H1 (cell line): ENCODE data around the gene CEP76. TPM values are rescaled to one million over a fixed set of nuclear protein-coding genes. Genes with fewer than 3 reads are reported as not detected.

Experiments used
- BACH1 ChIP-seq: IDR thresholded peaks from 2 replicates; pipeline ENCODE4 v1.6.1; 2012; ENCODE audit warnings: low read length, improper control_type of control experiment
- CBX8 ChIP-seq: fragments of 300-800, 300-1000 bp; sonication (generic); IDR thresholded peaks from 2 replicates; pipeline ENCODE4 v1.7.1; 2016; ENCODE audit warnings: low read depth, low read length, borderline replicate concordance
- CEBPB ChIP-seq: IDR thresholded peaks from 2 replicates; pipeline ENCODE4 v1.6.1; 2012; ENCODE audit warnings: low read depth, low read length
- PHF8 ChIP-seq: fragments of 200-600 bp; sonication (generic); conservative IDR thresholded peaks from 2 replicates; pipeline ENCODE4 v1.7.1; 2012; ENCODE audit warnings: low read depth, mild to moderate bottlenecking, inconsistent platforms, low read length, moderate library complexity
- RBBP5 ChIP-seq: IDR thresholded peaks from 2 replicates; pipeline ENCODE4 v1.7.1; 2012; ENCODE audit warnings: low read depth, mild to moderate bottlenecking, inconsistent platforms, low read length, moderate library complexity, borderline replicate concordance
- SIRT6 ChIP-seq: IDR thresholded peaks from one replicate; pipeline ENCODE4 v1.7.1; 2012; ENCODE audit warnings: low read length, inconsistent platforms
- polyA plus RNA-seq, 7 experiments: library from polyadenylated mRNA; depleted of rRNA in 3 of 7; stranded (reverse) in 5 of 7; unstranded in 2 of 7; fragments of >200 nt in 5 of 7; fragments of 200-250 nt in 2 of 7; gene quantifications; 1 replicate in 5 of 7; 2 replicates in 1 of 7; 4 replicates in 1 of 7; pipeline versions ENCODE4 v1.2.1 to v1.2.3, GENCODE V29; 2011 to 2013; ENCODE audit warnings: missing spikeins in 2 of 7, mixed read lengths in 2 of 7
- total RNA-seq: library from RNA; stranded (reverse); fragmentation: NEBNext Ultra II Directional; extraction: Animal tissue kit (Norgen Biotek cat#: 25700); gene quantifications from 2 replicates; pipeline ENCODE4 v1.2.1, GENCODE V29; 2021

The CEP76 gene
- total and polyA plus RNA-seq, 2 of the 8 experiments (the other 6 are each of a cell fraction or from before 2014, with no cell fraction given): 9.0 to 18.1 TPM

DNA sequence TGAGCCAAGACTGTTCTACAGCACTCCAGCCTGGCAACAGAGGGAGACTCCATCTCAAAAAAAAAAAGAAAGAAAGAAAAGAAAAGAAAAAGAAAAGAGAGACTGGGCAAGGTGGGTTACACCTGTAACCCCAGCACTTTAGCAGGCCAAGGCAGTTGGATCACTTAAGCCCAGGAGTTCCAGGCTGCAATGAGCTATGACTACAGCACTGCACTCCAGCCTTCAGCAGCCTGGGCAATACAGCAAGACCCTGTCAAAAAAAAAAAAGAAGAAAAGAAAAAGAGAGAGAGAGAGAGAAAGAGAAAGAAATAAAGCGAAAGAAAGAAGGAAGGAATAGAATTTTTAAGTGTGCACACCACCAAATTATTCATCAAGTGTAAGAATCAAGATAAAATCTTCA is 47.6 kb downstream of the CEP76 start (continued):
- TF ChIP-seq CBX8 (no peak), BACH1 (no peak), PHF8 (no peak), SIRT6 (no peak), RBBP5 (no peak), CEBPB (no peak)
- TF ChIP-seq, all 59 proteins: peak for 0
